A673 (cell line): ENCODE results near the gene GTF3C1. TPM values are rescaled to one million over a fixed set of nuclear protein-coding genes. Genes with fewer than 3 reads are reported as not detected.

ENCODE experiments used
- BruUV-seq: library from RNA; stranded (reverse); fragments of 400-500 nt; replicated peaks from 2 replicates; lab custom pipeline; 2021; lab: Mats Ljungman, UMichigan
- CTCF ChIA-PET: fragments of 300-600 bp; sonication (Branson Sonifier 250); formaldehyde crosslinking; loops from one replicate; lab custom pipeline; 2022; ENCODE audit warnings: antibody characterized with exemption; lab: Charles Lee
- POLR2A ChIA-PET: fragments of 300-600 bp; sonication (Branson Sonifier 250); formaldehyde crosslinking; loops from one replicate; lab custom pipeline; 2022; ENCODE audit warnings: antibody characterized with exemption; ENCODE audit not compliant: low non-redundant PET; lab: Charles Lee
- DNase-seq: peaks from one replicate; pipeline ENCODE4 v3.0.0-alpha.2; 2015; ENCODE audit warnings: low spot score
- H3K27ac ChIP-seq: fragments of 200-600 bp; sonication (generic); 2 replicates; pipeline ENCODE4 v1.5.1; 2016; ENCODE audit warnings: mixed run types, low read depth, mild to moderate bottlenecking, mixed read lengths, antibody characterized with exemption, low read length; ENCODE audit not compliant: poor library complexity, severe bottlenecking
- H3K27me3 ChIP-seq: fragments of 200-600 bp; sonication (generic); replicated peaks from 2 replicates; pipeline ENCODE4 v1.6.1; 2017; ENCODE audit warnings: mixed run types, low read depth, mild to moderate bottlenecking, mixed read lengths, antibody characterized with exemption, low read length; ENCODE audit not compliant: insufficient read depth, poor library complexity
- H3K36me3 ChIP-seq: fragments of 200-600 bp; sonication (generic); 2 replicates; pipeline ENCODE4 v1.6.1; 2016; ENCODE audit warnings: mixed run types, mild to moderate bottlenecking, mixed read lengths, antibody characterized with exemption, low read length; ENCODE audit not compliant: insufficient read depth, poor library complexity, severe bottlenecking
- H3K4me1 ChIP-seq: fragments of 200-600 bp; sonication (generic); 2 replicates; pipeline ENCODE4 v1.6.1; 2017; ENCODE audit warnings: mixed run types, mild to moderate bottlenecking, mixed read lengths, antibody characterized with exemption, low read length; ENCODE audit not compliant: insufficient read depth, poor library complexity, severe bottlenecking
- H3K4me3 ChIP-seq: fragments of 200-600 bp; sonication (generic); 2 replicates; pipeline ENCODE4 v1.5.1; 2016; ENCODE audit warnings: low read depth, mixed run types, mild to moderate bottlenecking, mixed read lengths, low read length; ENCODE audit not compliant: poor library complexity, severe bottlenecking
- H3K9me3 ChIP-seq: fragments of 200-600 bp; sonication (generic); 2 replicates; pipeline ENCODE4 v1.6.1; 2016; ENCODE audit warnings: mixed run types, low read depth, mild to moderate bottlenecking, mixed read lengths, antibody characterized with exemption, low read length; ENCODE audit not compliant: poor library complexity, severe bottlenecking
- EZH2 ChIP-seq: fragments of 200-600 bp; sonication (generic); IDR thresholded peaks from 2 replicates; pipeline ENCODE4 v1.6.1; 2017; ENCODE audit warnings: borderline replicate concordance, low read depth, mild to moderate bottlenecking, mixed read lengths, antibody characterized with exemption, low read length; ENCODE audit not compliant: poor library complexity, severe bottlenecking
- intact Hi-C: fragments of 100-400 bp; cut with micrococcal nuclease; formaldehyde crosslinking; loops from one replicate; pipeline ENCODE4 v1.10.0; 2022; ENCODE audit not compliant: unreplicated experiment
- total RNA-seq: library from RNA; stranded (reverse); gene quantifications from 2 replicates; pipeline ENCODE4 v1.2.3, GENCODE V29; 2021
- TF ChIP-seq, protein P1 (sequence below): fragments of 300-800, 200-600 bp; sonication (generic); conservative IDR thresholded peaks from 2 replicates; pipeline ENCODE4 v1.5.1; 2017; ENCODE audit warnings: low read depth, mild to moderate bottlenecking, antibody characterized with exemption, low read length, moderate library complexity, mixed read lengths

The GTF3C1 gene
- total RNA-seq, 1 experiment from 2014 or later, result 94.2 TPM

DNA sequence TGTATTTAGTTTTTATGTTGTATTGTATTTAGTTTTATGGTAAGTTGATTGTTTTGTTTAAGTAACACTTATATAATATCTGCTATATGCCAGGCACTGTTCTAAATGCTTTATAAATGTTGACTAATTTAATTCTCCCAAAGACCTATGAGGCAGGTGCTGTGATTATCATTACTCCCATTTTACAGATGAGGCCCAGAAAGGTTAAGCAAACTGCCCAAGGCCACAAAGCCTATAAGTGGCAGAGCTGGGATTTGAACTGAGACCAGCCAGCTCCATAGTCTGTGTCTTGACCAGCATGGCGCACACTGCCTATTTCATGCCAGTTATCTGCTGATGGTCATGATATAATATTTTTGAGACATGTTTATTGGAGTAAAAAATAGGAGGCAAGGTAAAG is 123.8 kb downstream of the GTF3C1 start:
- no peak for DNase-seq
- no peaks in the 10 kb centered on the region for H3K27me3 ChIP-seq
- no peaks in the 10 kb centered on the region for H3K36me3 ChIP-seq
- BruUV-seq, result no TSS peak
- CTCF ChIA-PET, result no interaction called here
- H3K9me3 ChIP-seq, result peaks cover 24% of the 10 kb centered on the region
- intact Hi-C loops, result no loop called here
- POLR2A ChIA-PET, result no interaction called here
- TF ChIP-seq, protein P1, sequence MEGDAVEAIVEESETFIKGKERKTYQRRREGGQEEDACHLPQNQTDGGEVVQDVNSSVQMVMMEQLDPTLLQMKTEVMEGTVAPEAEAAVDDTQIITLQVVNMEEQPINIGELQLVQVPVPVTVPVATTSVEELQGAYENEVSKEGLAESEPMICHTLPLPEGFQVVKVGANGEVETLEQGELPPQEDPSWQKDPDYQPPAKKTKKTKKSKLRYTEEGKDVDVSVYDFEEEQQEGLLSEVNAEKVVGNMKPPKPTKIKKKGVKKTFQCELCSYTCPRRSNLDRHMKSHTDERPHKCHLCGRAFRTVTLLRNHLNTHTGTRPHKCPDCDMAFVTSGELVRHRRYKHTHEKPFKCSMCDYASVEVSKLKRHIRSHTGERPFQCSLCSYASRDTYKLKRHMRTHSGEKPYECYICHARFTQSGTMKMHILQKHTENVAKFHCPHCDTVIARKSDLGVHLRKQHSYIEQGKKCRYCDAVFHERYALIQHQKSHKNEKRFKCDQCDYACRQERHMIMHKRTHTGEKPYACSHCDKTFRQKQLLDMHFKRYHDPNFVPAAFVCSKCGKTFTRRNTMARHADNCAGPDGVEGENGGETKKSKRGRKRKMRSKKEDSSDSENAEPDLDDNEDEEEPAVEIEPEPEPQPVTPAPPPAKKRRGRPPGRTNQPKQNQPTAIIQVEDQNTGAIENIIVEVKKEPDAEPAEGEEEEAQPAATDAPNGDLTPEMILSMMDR, result no peak
- TF ChIP-seq EZH2, result no peak
- no peaks in the 10 kb centered on the region for H3K4me1 ChIP-seq
- no peak overlapping the region for H3K4me3 ChIP-seq
- H3K27ac ChIP-seq, result no peak overlapping the region

DNA sequence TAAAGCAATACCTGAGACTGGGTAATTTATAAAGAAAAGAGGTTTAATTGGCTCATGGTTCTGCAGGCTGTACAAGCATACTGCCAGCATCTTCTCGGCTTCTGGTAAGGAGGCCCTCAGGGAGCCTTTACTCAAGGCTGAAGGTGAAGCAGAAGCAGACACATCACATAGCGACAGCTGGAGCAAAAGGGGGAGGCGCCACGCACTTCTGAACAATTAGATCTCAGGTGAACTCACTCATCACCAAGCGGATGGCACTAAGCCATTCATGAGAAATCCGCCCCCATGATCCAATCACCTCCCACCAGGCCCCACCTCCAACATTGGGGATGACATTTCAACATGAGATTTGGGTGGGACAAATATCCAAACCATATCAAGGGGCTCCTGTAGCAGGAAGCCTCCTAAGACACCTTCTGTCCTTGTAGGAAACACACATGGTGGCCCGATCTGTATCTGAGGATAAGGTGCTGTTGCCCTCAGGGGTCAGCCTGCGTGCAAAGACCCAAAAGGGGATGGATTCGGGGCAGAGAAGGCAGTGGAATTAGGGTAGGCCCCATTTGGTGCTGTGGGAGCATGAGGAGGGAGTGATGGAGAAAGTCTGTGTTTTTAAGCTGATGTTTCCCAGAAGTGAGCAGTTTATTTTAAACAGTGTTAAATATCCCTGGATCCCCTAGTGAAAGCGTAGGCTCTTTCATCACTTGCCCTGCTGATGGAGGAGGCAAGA is 124.8 kb downstream of the GTF3C1 start:
- Histone ChIP-seq H3K9me3 (peaks cover 32% of the 10 kb centered on the region), H3K4me3 (no peak overlapping the region), H3K27me3 (no peaks in the 10 kb centered on the region), H3K27ac (no peak overlapping the region), H3K4me1 (no peaks in the 10 kb centered on the region), H3K36me3 (no peaks in the 10 kb centered on the region)
- POLR2A ChIA-PET, result no interaction called here
- intact Hi-C loops, result no loop called here
- no peak for DNase-seq
- no peak for TF ChIP-seq EZH2
- TF ChIP-seq, protein P1, result no peak
- BruUV-seq, result no TSS peak
- CTCF ChIA-PET, result no interaction called here

DNA sequence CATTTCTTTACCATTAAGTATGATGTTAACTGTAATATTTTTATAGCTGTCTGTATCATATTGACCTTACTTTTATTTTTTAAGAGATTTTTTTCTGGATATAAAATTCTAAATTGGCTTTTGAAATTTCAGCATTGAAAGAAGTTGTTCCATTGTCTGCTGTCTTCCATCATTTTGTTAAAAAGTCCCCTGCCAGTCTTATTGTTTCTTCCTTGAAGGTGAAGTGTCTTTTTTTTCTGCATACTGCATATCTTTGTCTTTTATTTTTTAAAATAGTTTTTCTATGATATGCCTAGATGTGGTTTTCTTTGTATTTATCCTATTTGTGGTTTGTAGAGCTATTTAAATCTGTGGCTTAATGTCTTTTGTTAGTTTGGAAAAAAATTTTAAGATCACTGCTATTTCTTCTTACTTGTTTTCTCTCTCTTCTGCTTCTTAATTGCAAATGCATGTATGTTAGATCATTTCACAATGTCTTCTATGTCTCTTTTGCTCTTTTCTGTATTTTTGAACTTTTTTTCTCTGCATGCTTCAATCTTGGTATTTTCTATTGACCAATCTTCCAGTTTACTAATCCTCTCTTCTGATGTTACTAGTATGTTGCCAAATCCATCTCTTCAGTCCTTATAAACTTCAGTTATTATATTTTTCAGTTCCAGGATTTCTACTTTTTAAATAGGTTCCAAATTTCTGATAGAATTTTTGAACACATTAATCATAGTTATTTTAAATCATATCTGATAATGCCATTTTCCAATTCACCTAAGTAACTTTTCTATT is 127.6 kb downstream of the GTF3C1 start:
- no peaks in the 10 kb centered on the region for H3K4me1 ChIP-seq
- no TSS peak for BruUV-seq
- intact Hi-C loops, result no loop called here
- CTCF ChIA-PET, result no interaction called here
- POLR2A ChIA-PET, result no interaction called here
- no peaks in the 10 kb centered on the region for H3K27me3 ChIP-seq
- H3K9me3 ChIP-seq, result peaks cover 33% of the 10 kb centered on the region
- no peaks in the 10 kb centered on the region for H3K36me3 ChIP-seq
- no peak overlapping the region for H3K27ac ChIP-seq
- H3K4me3 ChIP-seq, result no peak overlapping the region
- DNase-seq, result no peak
- TF ChIP-seq, protein P1, result no peak
- no peak for TF ChIP-seq EZH2
